Activated CD8-positive, alpha-beta T cell treated with anti-CD3 and anti-CD28 coated beads for 36 hours (primary cell): ENCODE measurements around the gene GRIN1. TPM values are rescaled to one million over a fixed set of nuclear protein-coding genes. Genes with fewer than 3 reads are reported as not detected.

Experiments used
- ATAC-seq: fragments of 200-7000 bp; cut with Tn5 transposase; one replicate; pipeline ENCODE4 v1.10.0; 2021; ENCODE audit warnings: mild to moderate bottlenecking, moderate library complexity
- CTCF ChIA-PET: fragments of 350-600 bp; sonication (Branson Sonifier 250); formaldehyde crosslinking; loops from one replicate; lab custom pipeline; 2021; ENCODE audit warnings: antibody characterized with exemption; lab: Charles Lee
- POLR2A ChIA-PET: fragments of 350-600 bp; sonication (Branson Sonifier 250); formaldehyde crosslinking; loops from one replicate; lab custom pipeline; 2021; ENCODE audit warnings: antibody characterized with exemption; lab: Charles Lee
- DNase-seq: peaks from one replicate; pipeline ENCODE4 v3.0.0-alpha.2; 2020
- H3K27ac Mint-ChIP-seq: one replicate; pipeline ENCODE4 v1.8.0; 2021; ENCODE audit warnings: mild to moderate bottlenecking, mixed read lengths
- H3K27me3 Mint-ChIP-seq: one replicate; pipeline ENCODE4 v1.8.0; 2021; ENCODE audit warnings: mixed read lengths
- H3K36me3 Mint-ChIP-seq: one replicate; pipeline ENCODE4 v1.8.0; 2021; ENCODE audit warnings: low read depth, mixed read lengths
- H3K4me1 Mint-ChIP-seq: one replicate; pipeline ENCODE4 v1.8.0; 2021; ENCODE audit warnings: low read depth, mixed read lengths
- H3K4me3 Mint-ChIP-seq: one replicate; pipeline ENCODE4 v1.8.0; 2021; ENCODE audit warnings: mild to moderate bottlenecking, moderate library complexity, mixed read lengths
- H3K9me3 Mint-ChIP-seq: one replicate; pipeline ENCODE4 v1.8.0; 2021; ENCODE audit warnings: mixed read lengths
- intact Hi-C: fragments of 100-400 bp; cut with micrococcal nuclease; formaldehyde crosslinking; loops from one replicate; pipeline ENCODE4 v1.10.0; 2022
- total RNA-seq, 2 experiments: library from RNA; stranded (reverse); gene quantifications; one replicate each; pipeline ENCODE4 v1.2.3, GENCODE V29; 2021
- TF ChIP-seq, protein P1 (sequence below): fragments of 200-600 bp; IDR thresholded peaks from one replicate; pipeline ENCODE4 v1.8.0; 2022; ENCODE audit warnings: antibody characterized with exemption, mild to moderate bottlenecking

GRIN1 gene
- total RNA-seq, 2 experiments from 2014 or later: not detected

GRCh38 chr9:137109250-137110146 lies 29.5 kb upstream of the GRIN1 start:
- no peaks in the 10 kb centered on the region for H3K9me3 Mint-ChIP-seq
- ChIA-PET CTCF (interaction anchor here (1.3 kb wide), 1 partner anchor 9 kb away, joined by 3 read pairs; no protein-coding TSS in a partner anchor), POLR2A (no interaction called here)
- H3K27me3 Mint-ChIP-seq: no peaks in the 10 kb centered on the region
- H3K36me3 Mint-ChIP-seq: peaks cover 18% of the 10 kb centered on the region
- no peak overlapping the region for H3K4me3 Mint-ChIP-seq
- no peak overlapping the region for H3K27ac Mint-ChIP-seq
- intact Hi-C loops: no loop called here
- TF ChIP-seq, protein P1, sequence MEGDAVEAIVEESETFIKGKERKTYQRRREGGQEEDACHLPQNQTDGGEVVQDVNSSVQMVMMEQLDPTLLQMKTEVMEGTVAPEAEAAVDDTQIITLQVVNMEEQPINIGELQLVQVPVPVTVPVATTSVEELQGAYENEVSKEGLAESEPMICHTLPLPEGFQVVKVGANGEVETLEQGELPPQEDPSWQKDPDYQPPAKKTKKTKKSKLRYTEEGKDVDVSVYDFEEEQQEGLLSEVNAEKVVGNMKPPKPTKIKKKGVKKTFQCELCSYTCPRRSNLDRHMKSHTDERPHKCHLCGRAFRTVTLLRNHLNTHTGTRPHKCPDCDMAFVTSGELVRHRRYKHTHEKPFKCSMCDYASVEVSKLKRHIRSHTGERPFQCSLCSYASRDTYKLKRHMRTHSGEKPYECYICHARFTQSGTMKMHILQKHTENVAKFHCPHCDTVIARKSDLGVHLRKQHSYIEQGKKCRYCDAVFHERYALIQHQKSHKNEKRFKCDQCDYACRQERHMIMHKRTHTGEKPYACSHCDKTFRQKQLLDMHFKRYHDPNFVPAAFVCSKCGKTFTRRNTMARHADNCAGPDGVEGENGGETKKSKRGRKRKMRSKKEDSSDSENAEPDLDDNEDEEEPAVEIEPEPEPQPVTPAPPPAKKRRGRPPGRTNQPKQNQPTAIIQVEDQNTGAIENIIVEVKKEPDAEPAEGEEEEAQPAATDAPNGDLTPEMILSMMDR: no peak
- no peak for DNase-seq
- ATAC-seq: no peak
- H3K4me1 Mint-ChIP-seq: peaks cover 5% of the 10 kb centered on the region

DNA sequence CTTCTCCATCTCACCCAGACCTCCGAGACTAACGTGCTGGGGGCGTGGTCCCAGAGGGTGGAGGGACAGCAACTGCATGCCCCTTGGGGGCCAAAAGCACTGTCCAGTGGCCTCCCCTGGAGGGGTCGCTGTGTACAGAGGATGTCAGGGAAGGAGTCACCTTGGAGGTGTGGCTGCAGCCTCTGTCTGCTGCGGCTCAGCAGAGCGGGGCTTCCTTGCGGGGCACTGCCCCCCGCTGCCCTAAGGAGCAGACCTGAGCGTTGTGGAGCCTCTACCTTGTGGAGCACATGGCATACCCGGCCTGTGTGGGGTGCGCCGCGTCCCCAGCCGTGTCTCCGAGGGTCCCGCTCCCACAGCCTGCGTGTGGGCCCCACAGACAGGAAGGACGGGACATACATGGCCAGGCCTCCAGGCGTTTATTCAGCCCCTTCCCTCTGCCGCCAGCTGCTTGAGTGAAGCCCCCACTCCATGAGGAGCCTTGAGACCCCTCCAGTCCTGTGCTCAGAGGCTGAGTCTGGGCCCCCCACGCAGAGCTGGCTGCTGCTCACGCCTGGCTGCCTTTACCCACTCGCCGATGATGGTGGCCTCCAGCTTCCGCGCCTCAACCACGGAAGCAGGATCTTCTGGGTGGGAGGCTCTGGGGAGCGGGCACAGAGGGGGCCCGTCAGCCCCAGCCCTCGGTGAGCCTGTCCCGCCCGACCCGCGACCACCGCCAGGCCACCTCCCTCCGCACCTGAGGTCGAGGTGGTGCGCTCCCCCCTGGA lies 28.6 kb upstream of the GRIN1 start:
- no peak for ATAC-seq
- intact Hi-C loops: no loop called here
- H3K9me3 Mint-ChIP-seq: no peaks in the 10 kb centered on the region
- ChIA-PET POLR2A (no interaction called here), CTCF (interaction anchor here (0.6 kb wide), 1 partner anchor 81 kb away, joined by 3 read pairs; no protein-coding TSS in a partner anchor)
- H3K27ac Mint-ChIP-seq: no peak overlapping the region
- TF ChIP-seq, protein P1: no peak
- H3K4me3 Mint-ChIP-seq: no peak overlapping the region
- H3K36me3 Mint-ChIP-seq: peaks cover 18% of the 10 kb centered on the region
- no peak for DNase-seq
- H3K27me3 Mint-ChIP-seq: no peaks in the 10 kb centered on the region
- peaks cover 5% of the 10 kb centered on the region for H3K4me1 Mint-ChIP-seq

DNA sequence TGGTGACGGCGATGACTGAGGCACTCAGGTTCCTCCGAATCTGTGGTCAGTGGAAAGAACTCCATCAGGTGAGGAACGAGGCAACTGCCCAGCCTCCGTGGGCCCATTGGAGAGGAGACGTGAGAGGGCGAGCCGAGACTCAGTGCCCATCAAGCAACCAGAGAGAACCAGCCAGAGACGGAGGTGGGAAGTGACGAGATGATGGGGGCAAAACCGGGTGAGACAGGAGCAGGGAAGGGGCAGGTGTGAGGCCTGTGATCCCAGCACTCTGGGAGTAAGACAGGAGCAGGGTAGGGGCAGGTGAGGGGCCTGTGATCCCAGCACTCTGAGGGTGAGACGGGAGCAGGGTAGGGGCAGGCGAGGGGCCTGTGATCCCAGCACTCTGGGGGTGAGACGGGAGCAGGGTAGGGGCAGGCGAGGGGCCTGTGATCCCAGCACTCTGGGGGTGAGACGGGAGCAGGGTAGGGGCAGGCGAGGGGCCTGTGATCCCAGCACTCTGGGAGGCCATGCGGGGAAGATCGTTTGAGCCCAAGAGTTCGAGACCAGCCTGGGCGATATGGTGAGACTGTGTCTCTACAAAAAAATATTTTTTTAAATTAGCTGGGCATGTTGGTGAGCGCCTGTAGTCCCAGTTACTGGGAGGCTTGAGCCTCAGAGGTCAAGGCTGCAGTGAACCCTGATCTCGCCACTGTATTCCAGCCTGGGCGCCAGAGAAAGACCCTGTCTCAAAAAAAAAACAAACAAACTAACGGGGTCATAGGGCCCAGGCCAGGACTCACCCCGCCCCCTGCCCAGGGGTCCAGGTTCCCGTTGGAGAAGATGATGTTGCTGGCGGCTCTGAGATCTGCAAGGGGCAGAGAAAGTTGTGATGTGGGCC lies 27.8 kb upstream of the GRIN1 start:
- no peak for ATAC-seq
- Mint-ChIP-seq H3K4me3 (no peak overlapping the region), H3K27me3 (no peaks in the 10 kb centered on the region), H3K36me3 (peaks cover 18% of the 10 kb centered on the region), H3K9me3 (no peaks in the 10 kb centered on the region), H3K27ac (peak overlapping the region; percentile 39), H3K4me1 (peaks cover 5% of the 10 kb centered on the region)
- POLR2A ChIA-PET: interaction anchor here (0.8 kb wide), 1 partner anchor 115 kb away, joined by 3 read pairs; no protein-coding TSS in a partner anchor
- TF ChIP-seq, protein P1: no peak
- intact Hi-C loops: no loop called here
- no peak for DNase-seq
- CTCF ChIA-PET: interaction anchor here (0.6 to 0.9 kb wide), 2 partner anchors 15 to 82 kb away, joined by 3 read pairs; no protein-coding TSS in a partner anchor

DNA sequence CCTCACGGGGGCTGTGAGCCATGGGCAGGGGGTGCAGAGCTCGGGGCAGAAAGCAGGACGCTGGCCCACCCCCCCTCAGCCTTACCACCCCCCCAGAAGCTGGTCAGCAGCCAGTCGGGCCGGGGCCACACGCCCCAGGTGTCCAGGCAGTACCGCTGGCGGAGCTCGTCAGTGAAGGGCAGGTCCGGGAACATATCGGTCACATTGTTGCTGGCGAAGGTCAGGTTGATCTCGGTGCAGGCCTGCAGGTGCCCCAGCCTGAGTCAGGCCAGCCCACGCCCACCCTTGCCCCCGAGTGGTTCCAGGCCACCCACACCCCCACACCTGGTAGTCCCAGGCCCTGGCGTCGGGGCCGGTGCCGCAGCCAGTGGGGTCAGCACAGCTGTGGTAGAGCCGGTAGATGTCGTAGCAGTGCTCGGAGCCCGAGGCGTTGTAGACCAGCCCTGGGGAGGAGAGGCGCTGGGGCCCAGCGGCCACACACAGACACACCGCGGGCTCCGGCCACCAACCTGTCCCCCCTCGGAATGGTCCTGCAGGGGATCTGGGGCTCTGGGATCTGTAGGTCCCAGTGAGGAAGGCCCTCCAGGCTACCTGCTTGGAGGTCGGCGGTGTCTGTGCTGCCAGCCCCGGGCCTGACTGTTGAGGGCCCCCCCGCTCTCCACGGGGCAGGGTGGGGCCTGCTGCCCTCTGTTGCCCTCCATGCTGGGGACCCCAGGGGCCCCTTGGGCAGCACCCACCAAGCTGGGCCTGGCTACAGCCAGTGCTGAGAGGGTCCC lies 27.0 kb upstream of the GRIN1 start:
- Mint-ChIP-seq H3K27me3 (no peaks in the 10 kb centered on the region), H3K4me3 (no peak overlapping the region), H3K4me1 (peaks cover 5% of the 10 kb centered on the region), H3K27ac (no peak overlapping the region), H3K9me3 (no peaks in the 10 kb centered on the region), H3K36me3 (peaks cover 18% of the 10 kb centered on the region)
- POLR2A ChIA-PET: interaction anchor here (0.8 kb wide), 1 partner anchor 114 kb away, joined by 3 read pairs; no protein-coding TSS in a partner anchor
- DNase-seq (no peak), ATAC-seq (no peak)
- intact Hi-C loops: no loop called here
- TF ChIP-seq, protein P1: no peak
- CTCF ChIA-PET: interaction anchor here (0.9 to 2.0 kb wide), 2 partner anchors 16 kb away, joined by 3 to 9 read pairs; no protein-coding TSS in a partner anchor
